HG03103 (cell line): ENCODE measurements around the gene PRLHR.
"Not testable (repeated sequence)": the region's sequence is repeated elsewhere in the genome, so short reads cannot be mapped to it uniquely, and the experiment has no call there.

Experiments used
- ATAC-seq: cut with Tn5 transposase; IDR thresholded peaks from one replicate; pipeline ENCODE4 v1.9.1; 2021; ENCODE audit warnings: low read depth; ENCODE audit not compliant: unreplicated experiment

PRLHR gene

GRCh38 chr10:118595598-118596425, at the start of gene PRLHR:
TSS of gene PRLHR (minus strand) at chr10:118595648. CDS start at chr10:118595244, 404 bp downstream.
- no peak for ATAC-seq

GRCh38 chr10:118642228-118642627, 46.8 kb upstream of the PRLHR start:
- ATAC-seq, result no peak

GRCh38 chr10:118638680-118639079, 43.2 kb upstream of the PRLHR start:
- ATAC-seq, result no peak

GRCh38 chr10:118635674-118636402, 40.4 kb upstream of the PRLHR start:
- no peak for ATAC-seq

GRCh38 chr10:118633786-118634185, 38.3 kb upstream of the PRLHR start:
- no peak for ATAC-seq

GRCh38 chr10:118629211-118629610, 33.8 kb upstream of the PRLHR start:
- no peak for ATAC-seq

GRCh38 chr10:118628397-118628796, 32.9 kb upstream of the PRLHR start:
- no peak for ATAC-seq

GRCh38 chr10:118626953-118627352, 31.5 kb upstream of the PRLHR start:
- no peak for ATAC-seq

- no peak for ATAC-seq
These were observed 30.1 kb upstream of the PRLHR start for GRCh38 chr10:118625504-118625903.

GRCh38 chr10:118624747-118625146, 29.3 kb upstream of the PRLHR start:
- ATAC-seq, result no peak

GRCh38 chr10:118621304-118621942, 26.0 kb upstream of the PRLHR start:
- no peak for ATAC-seq

- not testable (repeated sequence) for ATAC-seq
These were observed 18.4 kb upstream of the PRLHR start for GRCh38 chr10:118613863-118614262.

- no peak for ATAC-seq
These were observed 15.1 kb upstream of the PRLHR start for GRCh38 chr10:118610577-118610976.

- ATAC-seq, result no peak
These were observed 12.4 kb upstream of the PRLHR start for GRCh38 chr10:118607768-118608354.

- ATAC-seq, result no peak
These were observed 10.2 kb upstream of the PRLHR start for GRCh38 chr10:118605694-118606093.

- no peak for ATAC-seq
These were observed 1.1 kb upstream of the PRLHR start for GRCh38 chr10:118596426-118597124.

GRCh38 chr10:118595064-118595420, 406 bp downstream of the PRLHR start:
- no peak for ATAC-seq

- ATAC-seq, result no peak
These were observed 920 bp downstream of the PRLHR start for GRCh38 chr10:118594392-118595063.

GRCh38 chr10:118592675-118593330, 2.6 kb downstream of the PRLHR start:
- ATAC-seq, result no peak
